Hepatocyte (in vitro differentiated cells): ENCODE measurements around the gene GRID1. TPM values are rescaled to one million over a fixed set of nuclear protein-coding genes. Genes with fewer than 3 reads are reported as not detected.

Source experiments
- DNase-seq: peaks from one replicate; pipeline ENCODE4 v3.0.0-alpha.2; 2016; ENCODE audit warnings: low spot score
- H2AFZ ChIP-seq: fragments of 200-600 bp; sonication (generic); 2 replicates; pipeline ENCODE4 v1.6.0; 2016; ENCODE audit warnings: antibody characterized with exemption, mild to moderate bottlenecking
- H3K27ac ChIP-seq: fragments of 200-600 bp; sonication (generic); 2 replicates; pipeline ENCODE4 v1.5.1; 2016; ENCODE audit warnings: mild to moderate bottlenecking
- H3K27me3 ChIP-seq: fragments of 200-600 bp; sonication (generic); 2 replicates; pipeline ENCODE4 v1.6.1; 2016
- H3K36me3 ChIP-seq: fragments of 200-600 bp; sonication (generic); replicated peaks from 2 replicates; pipeline ENCODE4 v1.5.1; 2016; ENCODE audit warnings: low read depth; ENCODE audit not compliant: insufficient read depth
- H3K4me1 ChIP-seq: fragments of 200-600 bp; sonication (generic); 2 replicates; pipeline ENCODE4 v1.5.1; 2016; ENCODE audit warnings: mild to moderate bottlenecking, moderate library complexity; ENCODE audit not compliant: insufficient read depth
- H3K4me2 ChIP-seq: fragments of 200-600 bp; sonication (generic); 2 replicates; pipeline ENCODE4 v1.6.0; 2016
- H3K4me3 ChIP-seq: fragments of 200-600 bp; sonication (generic); 2 replicates; pipeline ENCODE4 v1.5.1; 2016; ENCODE audit warnings: mild to moderate bottlenecking
- H3K79me2 ChIP-seq: fragments of 200-600 bp; sonication (generic); 2 replicates; pipeline ENCODE4 v1.6.0; 2017; ENCODE audit warnings: mild to moderate bottlenecking
- H3K9me2 ChIP-seq: fragments of 200-600 bp; sonication (generic); replicated peaks from 2 replicates; pipeline ENCODE4 v1.6.0; 2017; ENCODE audit warnings: mild to moderate bottlenecking; ENCODE audit not compliant: insufficient read depth
- H3K9me3 ChIP-seq: fragments of 200-600 bp; sonication (generic); 2 replicates; pipeline ENCODE4 v1.5.1; 2016; ENCODE audit warnings: low read depth, mild to moderate bottlenecking
- H4K20me1 ChIP-seq: fragments of 200-600 bp; sonication (generic); 2 replicates; pipeline ENCODE4 v1.6.0; 2016; ENCODE audit warnings: mild to moderate bottlenecking; ENCODE audit not compliant: insufficient read depth, poor library complexity, severe bottlenecking
- CTCF ChIP-seq: fragments of 200-600 bp; sonication (generic); IDR thresholded peaks from 2 replicates; pipeline ENCODE4 v1.5.1; 2016; ENCODE audit warnings: antibody characterized with exemption, mild to moderate bottlenecking; ENCODE audit not compliant: poor library complexity
- EZH2 ChIP-seq: fragments of 200-600 bp; sonication (generic); IDR thresholded peaks from 2 replicates; pipeline ENCODE4 v1.6.1; 2016; ENCODE audit warnings: antibody characterized with exemption, mild to moderate bottlenecking, borderline replicate concordance
- EZH2phosphoT487 ChIP-seq: fragments of 200-600 bp; sonication (generic); IDR thresholded peaks from one replicate; pipeline ENCODE4 v1.6.1; 2018; ENCODE audit warnings: antibody characterized with exemption, mild to moderate bottlenecking, low read depth, moderate library complexity; ENCODE audit not compliant: unreplicated experiment, severe bottlenecking
- WGBS: methylation state at CpG from one replicate; pipeline ENCODE4 v1.1.6; 2016; ENCODE audit warnings: low lambda C conversion rate; ENCODE audit errors: missing lambda C conversion rate; 5-methylcytosine and 5-hydroxymethylcytosine counted together
- polyA plus RNA-seq: library from polyadenylated mRNA; unstranded; fragments of >200 nt; fragmentation: Nextera tagmentation; extraction: Ambion mirVana; gene quantifications from 2 replicates; pipeline ENCODE4 v1.2.1, GENCODE V29; 2016
- total RNA-seq: library from RNA; depleted of rRNA; stranded (reverse); fragments of >200 nt; gene quantifications from 2 replicates; pipeline ENCODE4 v1.2.3, GENCODE V29; 2014

Gene GRID1
- total and polyA plus RNA-seq, 2 experiments from 2014 or later, result 0.07 to 0.37 TPM

- no peaks in the 10 kb centered on the region for H3K9me2 ChIP-seq
- H3K27me3 ChIP-seq, result no peaks in the 10 kb centered on the region
- no peak overlapping the region for H3K4me3 ChIP-seq
- no peaks in the 10 kb centered on the region for H3K9me3 ChIP-seq
- H3K4me2 ChIP-seq, result no peak overlapping the region
- DNase-seq, result no peak
- H3K79me2 ChIP-seq, result no peaks in the 10 kb centered on the region
- H4K20me1 ChIP-seq, result no peaks in the 10 kb centered on the region
- H3K4me1 ChIP-seq, result peaks cover 21% of the 10 kb centered on the region
- H2AFZ ChIP-seq, result no peak overlapping the region
- no peak for TF ChIP-seq CTCF
- no peak for TF ChIP-seq EZH2phosphoT487
- no peak for TF ChIP-seq EZH2
- H3K27ac ChIP-seq, result no peak overlapping the region
- 83% methylated on average over 2 of the region's 2 CpGs for WGBS
- no peaks in the 10 kb centered on the region for H3K36me3 ChIP-seq
These were observed 204.6 kb downstream of the GRID1 start for GRCh38 chr10:86162036-86162435.

GRCh38 chr10:86160890-86161585 lies 205.6 kb downstream of the GRID1 start:
- no peak overlapping the region for H3K4me3 ChIP-seq
- 85% methylated on average over 8 of the region's 8 CpGs for WGBS
- H3K4me1 ChIP-seq, result peaks cover 21% of the 10 kb centered on the region

GRCh38 chr10:86159797-86160196 lies 206.8 kb downstream of the GRID1 start:
- Histone ChIP-seq H3K4me3 (no peak overlapping the region), H3K36me3 (no peaks in the 10 kb centered on the region), H3K9me2 (no peaks in the 10 kb centered on the region), H3K9me3 (no peaks in the 10 kb centered on the region), H3K27ac (no peak overlapping the region), H3K4me1 (peaks cover 19% of the 10 kb centered on the region), H3K27me3 (no peaks in the 10 kb centered on the region), H4K20me1 (no peaks in the 10 kb centered on the region), H3K79me2 (no peaks in the 10 kb centered on the region), H3K4me2 (no peak overlapping the region), H2AFZ (no peak overlapping the region)
- WGBS, result 82% methylated on average over 3 of the region's 3 CpGs
- TF ChIP-seq EZH2 (no peak), EZH2phosphoT487 (no peak), CTCF (no peak)
- no peak for DNase-seq

More at GRCh38 chr10:86160890-86161585, 205.6 kb downstream of the GRID1 start:
- H3K27ac ChIP-seq, result no peak overlapping the region
- H3K36me3 ChIP-seq, result no peaks in the 10 kb centered on the region
- no peaks in the 10 kb centered on the region for H3K9me3 ChIP-seq
- no peak overlapping the region for H3K4me2 ChIP-seq
- H3K79me2 ChIP-seq, result no peaks in the 10 kb centered on the region
- H3K9me2 ChIP-seq, result no peaks in the 10 kb centered on the region
- H2AFZ ChIP-seq, result no peak overlapping the region
- no peaks in the 10 kb centered on the region for H4K20me1 ChIP-seq
- no peak for DNase-seq
- TF ChIP-seq EZH2phosphoT487, result no peak
- TF ChIP-seq EZH2, result no peak
- no peak for TF ChIP-seq CTCF
- no peaks in the 10 kb centered on the region for H3K27me3 ChIP-seq
